Activated CD4-positive, CD25-positive, alpha-beta regulatory T cell (primary cell): ENCODE data around the gene PYROXD2.
"Not testable (repeated sequence)": the region's sequence is repeated elsewhere in the genome, so short reads cannot be mapped to it uniquely, and the experiment has no call there.

ENCODE experiments used
- DNase-seq, 4 experiments: peaks; one replicate each; lab custom pipeline; 2025; lab: John Stamatoyannopoulos, UW

The PYROXD2 gene

GRCh38 chr10:98365406-98366061, 49.4 kb downstream of the PYROXD2 start:
- no peak for DNase-seq

- DNase-seq, result no peak
Measured at GRCh38 chr10:98364432-98365102, 50.4 kb downstream of the PYROXD2 start.

- no peak for DNase-seq
Measured at GRCh38 chr10:98363220-98363619, 51.8 kb downstream of the PYROXD2 start.

GRCh38 chr10:98361131-98362025, 53.6 kb downstream of the PYROXD2 start:
- no peak for DNase-seq

- DNase-seq, result no peak
Measured at GRCh38 chr10:98357194-98357822, 57.7 kb downstream of the PYROXD2 start.

GRCh38 chr10:98354491-98354890, 60.5 kb downstream of the PYROXD2 start:
- DNase-seq, result no peak

GRCh38 chr10:98353170-98353569, 61.8 kb downstream of the PYROXD2 start:
- no peak for DNase-seq

GRCh38 chr10:98351831-98352402, 63.1 kb downstream of the PYROXD2 start:
- DNase-seq, result no peak

GRCh38 chr10:98349508-98349922, 65.5 kb downstream of the PYROXD2 start:
- DNase-seq, result no peak

- no peak for DNase-seq
Measured at GRCh38 chr10:98346847-98347246, 68.1 kb downstream of the PYROXD2 start.

- DNase-seq, result no peak
Measured at GRCh38 chr10:98344589-98345038, 70.4 kb downstream of the PYROXD2 start.

GRCh38 chr10:98341701-98342100, 73.3 kb downstream of the PYROXD2 start:
- DNase-seq, result not testable (repeated sequence)

- DNase-seq, result no peak
Measured at GRCh38 chr10:98340940-98341310, 74.1 kb downstream of the PYROXD2 start.

GRCh38 chr10:98340261-98340939, 74.6 kb downstream of the PYROXD2 start:
- no peak for DNase-seq

GRCh38 chr10:98339799-98340198, 75.2 kb downstream of the PYROXD2 start:
- no peak for DNase-seq

- DNase-seq, result no peak
Measured at GRCh38 chr10:98338896-98339295, 76.1 kb downstream of the PYROXD2 start.

GRCh38 chr10:98338318-98338717, 76.7 kb downstream of the PYROXD2 start:
- no peak for DNase-seq

GRCh38 chr10:98337484-98337883, 77.5 kb downstream of the PYROXD2 start:
- no peak for DNase-seq
